Subcutaneous adipose tissue (tissue), 4 donors: ENCODE data around the gene ARL4A. TPM values are rescaled to one million over a fixed set of nuclear protein-coding genes. Genes with fewer than 3 reads are reported as not detected.

Source experiments
- CTCF ChIP-seq: fragments of 450-650 bp; IDR thresholded peaks from one replicate; pipeline ENCODE4 v1.5.1; 2016; ENCODE audit warnings: low read depth, mild to moderate bottlenecking, control low read depth, antibody characterized with exemption, moderate library complexity
- total RNA-seq, 4 donors: library from RNA; depleted of rRNA; stranded (reverse); fragments of >200 nt; gene quantifications; one replicate each; pipeline ENCODE4 v1.1.0, GENCODE V29; 2016

ARL4A gene
- total RNA-seq = 10 to 100 TPM; 38.8 to 47.1 (median 43.4) TPM

GRCh38 chr7:12686891-12687717 lies at the start of gene ARL4A:
ARL4A (plus strand) TSS chr7:12687633; CDS start chr7:12688255, 622 bp downstream.
- TF ChIP-seq CTCF = no peak

GRCh38 chr7:12637819-12638592 lies 49.4 kb upstream of the ARL4A start:
- no peak for TF ChIP-seq CTCF

GRCh38 chr7:12638851-12639456 lies 48.5 kb upstream of the ARL4A start:
- no peak for TF ChIP-seq CTCF

GRCh38 chr7:12640299-12641096 lies 46.9 kb upstream of the ARL4A start:
- TF ChIP-seq CTCF = no peak

GRCh38 chr7:12641196-12641595 lies 46.2 kb upstream of the ARL4A start:
- no peak for TF ChIP-seq CTCF

GRCh38 chr7:12642508-12642907 lies 44.9 kb upstream of the ARL4A start:
- TF ChIP-seq CTCF = no peak
